HUES64 (cell line): ENCODE data around the gene PTPN4.

ENCODE experiments used
- H3K27ac ChIP-seq: 2 replicates; pipeline ENCODE4 v1.7.0; 2013; ENCODE audit warnings: low read depth, low read length, inconsistent platforms
- H3K27me3 ChIP-seq: 2 replicates; pipeline ENCODE4 v1.6.1; 2013; ENCODE audit warnings: mild to moderate bottlenecking, low read length; ENCODE audit not compliant: insufficient read depth
- H3K36me3 ChIP-seq: 2 replicates; pipeline ENCODE4 v1.6.1; 2013; ENCODE audit warnings: mild to moderate bottlenecking, low read length; ENCODE audit not compliant: insufficient read depth
- H3K4me1 ChIP-seq: 2 replicates; pipeline ENCODE4 v1.6.1; 2013; ENCODE audit warnings: mild to moderate bottlenecking, low read length, moderate library complexity; ENCODE audit not compliant: insufficient read depth
- H3K4me3 ChIP-seq: 2 replicates; pipeline ENCODE4 v1.5.1; 2013; ENCODE audit warnings: mild to moderate bottlenecking, low read length, moderate library complexity
- H3K9ac ChIP-seq: 2 replicates; pipeline ENCODE4 v1.6.1; 2013; ENCODE audit warnings: mild to moderate bottlenecking, low read depth, low read length
- H3K9me3 ChIP-seq: 2 replicates; pipeline ENCODE4 v1.6.1; 2013; ENCODE audit warnings: low read depth, low read length; ENCODE audit not compliant: insufficient read depth
- WGBS: fragments of 150-250, 120-280 bp; methylation state at CpG from one replicate; pipeline ENCODE4 v1.1.7; 2013; ENCODE audit warnings: missing lambda C conversion rate; 5-methylcytosine and 5-hydroxymethylcytosine counted together

PTPN4 gene

DNA sequence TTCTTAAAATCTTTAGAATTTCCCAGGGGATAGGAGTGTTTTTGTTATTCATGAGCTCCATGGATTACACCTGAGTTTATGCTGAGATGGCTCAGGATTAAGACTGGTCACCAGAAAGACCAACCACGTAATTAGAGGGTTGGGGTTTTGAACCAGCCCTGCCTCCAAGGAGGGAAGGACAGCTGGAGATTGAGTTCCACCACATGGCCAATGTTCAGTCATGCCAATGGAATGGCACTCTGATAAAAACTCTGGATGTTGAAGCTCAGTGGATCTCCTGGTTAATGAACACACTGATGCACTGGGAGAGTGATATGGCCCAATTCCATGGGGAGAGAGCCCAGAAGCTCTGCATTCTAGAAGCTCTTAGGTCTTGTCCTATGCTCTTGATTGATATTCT, 38.7 kb upstream of the PTPN4 start:
- peaks cover 2% of the 10 kb centered on the region; the same call in 1 of the 2 replicates for H3K4me1 ChIP-seq
- H3K9me3 ChIP-seq, result no peaks in the 10 kb centered on the region
- no peak overlapping the region for H3K27ac ChIP-seq
- H3K27me3 ChIP-seq, result no peaks in the 10 kb centered on the region
- WGBS, result 96% methylated on average over 1 of the region's 1 CpG
- no peak overlapping the region for H3K9ac ChIP-seq
- no peak overlapping the region for H3K4me3 ChIP-seq
- H3K36me3 ChIP-seq, result no peaks in the 10 kb centered on the region

DNA sequence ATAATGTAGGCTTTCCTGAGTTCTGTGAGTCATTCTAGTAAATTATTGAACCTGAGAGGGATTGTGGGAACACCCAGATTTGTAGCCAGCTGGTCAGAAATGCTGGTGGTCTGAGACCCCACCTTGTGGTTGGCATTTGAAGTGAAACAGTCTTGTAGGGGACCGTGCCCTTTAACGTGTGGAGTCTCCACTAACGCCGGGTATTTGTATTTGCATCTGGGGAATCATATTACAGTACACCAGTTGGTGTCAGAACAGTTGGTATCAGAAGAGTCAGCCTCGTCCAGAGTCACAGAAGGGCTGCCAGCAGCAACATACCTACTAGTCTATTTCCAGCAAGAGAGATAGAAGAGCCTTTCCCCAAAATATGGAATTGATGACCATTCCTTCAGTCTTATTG, 38.3 kb upstream of the PTPN4 start:
- no peaks in the 10 kb centered on the region for H3K36me3 ChIP-seq

GRCh38 chr2:119721904-119722303, 37.8 kb upstream of the PTPN4 start:
- Histone ChIP-seq H3K4me1 (peaks cover 2% of the 10 kb centered on the region; the same call in 1 of the 2 replicates), H3K4me3 (no peak overlapping the region), H3K9ac (no peak overlapping the region), H3K36me3 (no peaks in the 10 kb centered on the region), H3K27me3 (no peaks in the 10 kb centered on the region), H3K9me3 (no peaks in the 10 kb centered on the region), H3K27ac (no peak overlapping the region)
- WGBS, result 89% methylated on average over 4 of the region's 4 CpGs

More for the DNA sequence above, 38.3 kb upstream of the PTPN4 start:
- no peaks in the 10 kb centered on the region for H3K9me3 ChIP-seq
- no peak overlapping the region for H3K4me3 ChIP-seq
- no peaks in the 10 kb centered on the region for H3K27me3 ChIP-seq
- H3K4me1 ChIP-seq, result peaks cover 2% of the 10 kb centered on the region; the same call in 1 of the 2 replicates
- WGBS, result 64% methylated on average over 5 of the region's 5 CpGs
- no peak overlapping the region for H3K9ac ChIP-seq
- no peak overlapping the region for H3K27ac ChIP-seq

GRCh38 chr2:119723186-119723585, 36.5 kb upstream of the PTPN4 start:
- Histone ChIP-seq H3K27ac (no peak overlapping the region), H3K27me3 (no peaks in the 10 kb centered on the region), H3K9ac (no peak overlapping the region), H3K4me1 (peaks cover 2% of the 10 kb centered on the region; the same call in 1 of the 2 replicates), H3K4me3 (no peak overlapping the region), H3K36me3 (no peaks in the 10 kb centered on the region), H3K9me3 (no peaks in the 10 kb centered on the region)
- 78% methylated on average over 8 of the region's 8 CpGs for WGBS

GRCh38 chr2:119723784-119724467, 35.8 kb upstream of the PTPN4 start:
- Histone ChIP-seq H3K4me3 (no peak overlapping the region), H3K9ac (no peak overlapping the region), H3K27me3 (no peaks in the 10 kb centered on the region), H3K4me1 (no peaks in the 10 kb centered on the region), H3K9me3 (no peaks in the 10 kb centered on the region), H3K27ac (no peak overlapping the region), H3K36me3 (no peaks in the 10 kb centered on the region)
- 90% methylated on average over 10 of the region's 10 CpGs for WGBS

- no peak overlapping the region for H3K27ac ChIP-seq
- no peaks in the 10 kb centered on the region for H3K27me3 ChIP-seq
- 88% methylated on average over 10 of the region's 10 CpGs for WGBS
- no peaks in the 10 kb centered on the region for H3K4me1 ChIP-seq
- H3K9ac ChIP-seq, result no peak overlapping the region
- H3K36me3 ChIP-seq, result no peaks in the 10 kb centered on the region
- H3K9me3 ChIP-seq, result no peaks in the 10 kb centered on the region
- no peak overlapping the region for H3K4me3 ChIP-seq
Measured at GRCh38 chr2:119724656-119725485, 34.9 kb upstream of the PTPN4 start.

- Histone ChIP-seq H3K9ac (no peak overlapping the region), H3K9me3 (no peaks in the 10 kb centered on the region), H3K4me1 (no peaks in the 10 kb centered on the region), H3K36me3 (no peaks in the 10 kb centered on the region), H3K27ac (no peak overlapping the region), H3K27me3 (no peaks in the 10 kb centered on the region), H3K4me3 (no peak overlapping the region)
- 90% methylated on average over 1 of the region's 1 CpG for WGBS
Measured at GRCh38 chr2:119727493-119727892, 32.2 kb upstream of the PTPN4 start.

GRCh38 chr2:119728421-119728820, 31.3 kb upstream of the PTPN4 start:
- Histone ChIP-seq H3K9me3 (no peaks in the 10 kb centered on the region), H3K27ac (no peak overlapping the region), H3K4me3 (no peak overlapping the region), H3K27me3 (no peaks in the 10 kb centered on the region), H3K9ac (no peak overlapping the region), H3K4me1 (no peaks in the 10 kb centered on the region), H3K36me3 (no peaks in the 10 kb centered on the region)

- H3K27ac ChIP-seq, result no peak overlapping the region
- no peaks in the 10 kb centered on the region for H3K36me3 ChIP-seq
- no peak overlapping the region for H3K9ac ChIP-seq
- no peaks in the 10 kb centered on the region for H3K27me3 ChIP-seq
- H3K4me1 ChIP-seq, result 0 out of 2 replicates have a peak, but pooled peaks cover under 1% of the 10 kb centered on the region
- no peaks in the 10 kb centered on the region for H3K9me3 ChIP-seq
- H3K4me3 ChIP-seq, result no peak overlapping the region
- 80% methylated on average over 8 of the region's 8 CpGs for WGBS
Measured at GRCh38 chr2:119730671-119731177, 29.0 kb upstream of the PTPN4 start.

GRCh38 chr2:119731983-119732382, 27.7 kb upstream of the PTPN4 start:
- no peak overlapping the region for H3K27ac ChIP-seq
- H3K36me3 ChIP-seq, result no peaks in the 10 kb centered on the region
- H3K27me3 ChIP-seq, result no peaks in the 10 kb centered on the region
- WGBS, result 94% methylated on average over 11 of the region's 11 CpGs
- no peak overlapping the region for H3K4me3 ChIP-seq
- H3K4me1 ChIP-seq, result peaks cover 6% of the 10 kb centered on the region; the same call in 1 of the 2 replicates
- H3K9ac ChIP-seq, result no peak overlapping the region
- no peaks in the 10 kb centered on the region for H3K9me3 ChIP-seq

GRCh38 chr2:119732601-119733164, 27.0 kb upstream of the PTPN4 start:
- WGBS, result 90% methylated on average over 5 of the region's 6 CpGs
- no peak overlapping the region for H3K4me3 ChIP-seq

More at GRCh38 chr2:119732601-119733164, 27.0 kb upstream of the PTPN4 start:
- Histone ChIP-seq H3K27ac (no peak overlapping the region), H3K36me3 (no peaks in the 10 kb centered on the region), H3K9ac (no peak overlapping the region), H3K27me3 (no peaks in the 10 kb centered on the region), H3K9me3 (no peaks in the 10 kb centered on the region), H3K4me1 (peaks cover 6% of the 10 kb centered on the region; the same call in 1 of the 2 replicates)
